ENCODE measurements around the gene BRSK2.

Gene BRSK2

DNA sequence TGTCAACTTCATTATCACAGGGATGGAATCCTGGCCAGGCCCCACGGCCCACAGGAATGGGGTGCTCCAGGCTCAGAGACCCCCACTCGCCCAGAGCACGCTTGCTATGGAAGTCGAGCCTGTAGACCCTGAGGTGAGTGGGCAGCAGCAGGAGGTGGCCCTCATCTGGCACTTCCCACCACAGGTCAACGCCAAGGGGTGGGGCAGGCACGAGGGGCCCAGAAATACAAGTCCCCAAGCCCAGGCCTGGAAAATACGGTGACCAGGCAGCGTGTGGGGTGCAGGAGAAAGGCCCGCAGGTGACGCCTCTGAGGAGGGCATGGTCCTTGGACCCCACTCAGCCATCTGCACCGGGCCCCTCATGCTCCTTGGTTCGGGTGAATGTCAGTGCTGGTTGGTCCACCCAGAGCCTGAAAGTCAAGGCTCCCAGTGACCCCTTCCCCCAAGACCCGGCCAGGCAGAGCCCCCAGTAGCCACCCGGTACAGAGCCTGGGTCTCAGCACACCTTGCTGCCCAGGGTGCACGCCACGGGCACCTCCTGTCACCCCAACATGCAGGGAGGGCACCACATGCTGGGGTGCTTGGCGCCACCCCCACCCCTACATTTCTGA, 94.4 kb downstream of the BRSK2 start:
- DNase-seq, result no peak

DNA sequence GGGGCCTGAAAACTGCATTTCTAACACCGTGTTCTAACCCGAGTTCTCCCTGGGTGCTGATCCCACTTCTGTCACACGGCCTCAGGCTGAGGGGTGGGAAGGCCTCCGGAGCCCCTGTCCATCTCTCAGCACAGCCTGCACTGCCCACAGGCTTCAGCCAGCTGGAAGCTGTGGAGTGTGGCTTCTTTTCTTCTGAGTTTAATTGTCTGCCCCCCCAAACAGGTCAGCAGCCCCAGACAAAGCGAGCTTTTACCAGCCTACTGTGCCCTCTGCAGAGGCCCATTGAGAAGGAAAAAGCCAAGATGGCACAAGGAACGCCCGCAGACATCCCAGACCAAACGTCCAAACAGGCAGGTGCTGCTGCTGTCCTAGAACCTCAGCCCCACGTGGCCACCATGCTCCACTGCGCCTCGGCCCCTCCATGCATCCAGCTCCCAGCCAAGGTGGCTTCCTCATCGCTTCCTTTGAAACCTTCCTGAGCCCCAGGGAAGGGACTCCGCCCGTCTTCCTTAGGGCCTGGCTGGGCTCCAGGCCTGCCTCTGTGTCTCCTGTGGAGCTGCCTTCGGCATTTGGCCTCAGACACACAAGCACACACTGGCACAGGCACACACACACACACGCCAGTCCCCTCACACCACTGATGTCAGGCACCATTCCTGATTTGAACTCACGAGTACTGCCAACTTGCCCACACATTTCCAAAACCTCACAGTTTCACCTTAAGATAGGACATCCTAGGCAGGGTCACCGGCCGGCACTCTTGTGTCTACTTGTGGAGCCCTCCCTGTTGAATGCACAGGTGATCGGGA, 95.2 kb downstream of the BRSK2 start:
- no peak for DNase-seq

DNA sequence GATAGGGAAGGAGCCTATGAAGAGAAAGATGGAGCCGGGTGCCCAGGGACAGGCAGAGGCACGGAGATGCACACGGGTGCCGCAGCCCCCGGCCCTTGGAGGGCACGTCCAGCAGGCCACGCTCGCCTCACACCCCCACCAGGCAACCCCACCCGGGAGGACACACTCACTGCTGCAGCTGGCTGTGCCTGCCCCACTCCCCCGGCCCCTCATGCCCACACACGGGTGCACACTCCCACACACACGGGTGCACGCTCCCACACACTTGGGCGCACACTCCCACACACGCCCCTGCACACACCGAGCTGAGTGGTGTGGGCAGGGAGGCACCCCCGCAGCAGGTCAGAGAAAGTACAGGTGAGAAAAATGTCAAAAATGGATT, 95.8 kb downstream of the BRSK2 start:
- no peak for DNase-seq

DNA sequence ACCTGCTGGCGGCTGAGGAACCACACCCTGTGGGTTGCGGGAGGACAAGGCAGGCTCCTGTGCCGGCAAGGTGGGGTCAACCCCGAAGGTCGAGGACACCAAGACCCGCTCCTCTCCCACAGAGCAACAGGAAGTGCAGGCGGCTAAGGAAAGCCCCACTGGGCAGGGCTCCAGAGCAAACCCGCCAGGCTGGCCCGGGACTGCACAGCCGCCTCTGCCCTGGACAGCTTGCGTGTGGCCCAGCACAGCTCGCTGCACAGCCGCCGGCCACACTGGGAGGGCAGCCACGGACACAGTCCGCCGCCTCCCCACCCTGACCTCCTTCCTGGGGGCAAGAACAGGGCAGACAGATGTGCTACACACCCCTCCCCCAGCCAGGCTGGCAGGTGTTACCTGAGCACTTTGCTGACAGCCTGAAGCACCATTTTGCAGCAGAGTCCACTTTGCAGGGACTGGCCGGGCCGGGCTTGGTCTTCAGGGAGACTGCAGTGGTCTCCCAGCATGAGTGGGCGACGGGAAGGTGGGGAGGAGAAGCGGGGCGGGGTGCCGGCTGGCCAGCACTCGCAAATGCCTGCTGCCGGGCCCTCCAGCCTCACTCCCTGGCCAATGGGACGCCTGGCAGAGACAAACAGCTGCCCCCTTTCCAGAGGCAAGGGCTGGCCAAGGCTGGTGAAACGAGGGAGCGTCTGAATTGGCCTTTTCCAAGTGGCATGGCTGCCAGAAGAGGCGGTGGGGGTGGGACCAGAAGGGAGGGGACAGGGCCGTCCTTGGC, 96.5 kb downstream of the BRSK2 start, which contains the start of gene MOB2:
Gene MOB2 (minus strand): TSS at position 726 of the 772 bp plus-strand sequence. CDS start 223 bp downstream, at position 503.
- DNase-seq, result no peak

DNA sequence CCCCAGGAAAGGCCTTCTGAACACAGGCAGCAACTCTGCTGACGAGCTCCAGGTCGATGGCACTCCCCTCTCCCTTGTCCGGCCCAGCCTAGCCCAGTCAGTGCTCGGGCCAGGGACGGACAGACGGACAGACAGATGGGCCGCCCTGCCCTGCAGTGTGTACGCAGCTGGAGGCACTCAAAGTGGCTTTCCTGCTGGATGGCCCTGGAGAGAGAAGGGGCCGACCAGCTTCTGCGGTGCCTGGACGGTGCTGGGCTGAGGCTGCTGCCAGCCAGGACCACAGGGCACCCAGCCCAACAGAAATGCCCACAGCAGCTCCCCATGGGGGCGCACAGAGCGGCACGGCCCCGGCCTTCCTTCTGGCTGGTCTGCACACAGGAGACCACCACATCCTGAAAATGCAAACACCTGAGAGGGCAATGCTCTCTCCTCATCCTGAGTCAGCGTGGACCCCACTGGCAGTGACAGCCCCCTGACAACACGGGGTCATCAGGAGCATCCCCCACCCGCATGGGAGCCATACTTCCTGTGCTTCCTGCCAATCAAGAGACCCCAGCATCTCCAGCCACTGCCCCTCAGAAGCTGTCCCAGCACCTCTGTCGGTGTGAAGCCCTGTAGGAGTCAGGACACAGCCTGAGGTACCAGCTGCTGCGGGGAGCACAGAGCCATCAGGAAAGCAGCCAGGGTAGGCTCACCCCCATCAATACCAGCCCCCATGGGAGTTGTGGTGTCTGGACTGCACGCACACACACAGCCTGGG, 97.5 kb downstream of the BRSK2 start:
- no peak for DNase-seq

DNA sequence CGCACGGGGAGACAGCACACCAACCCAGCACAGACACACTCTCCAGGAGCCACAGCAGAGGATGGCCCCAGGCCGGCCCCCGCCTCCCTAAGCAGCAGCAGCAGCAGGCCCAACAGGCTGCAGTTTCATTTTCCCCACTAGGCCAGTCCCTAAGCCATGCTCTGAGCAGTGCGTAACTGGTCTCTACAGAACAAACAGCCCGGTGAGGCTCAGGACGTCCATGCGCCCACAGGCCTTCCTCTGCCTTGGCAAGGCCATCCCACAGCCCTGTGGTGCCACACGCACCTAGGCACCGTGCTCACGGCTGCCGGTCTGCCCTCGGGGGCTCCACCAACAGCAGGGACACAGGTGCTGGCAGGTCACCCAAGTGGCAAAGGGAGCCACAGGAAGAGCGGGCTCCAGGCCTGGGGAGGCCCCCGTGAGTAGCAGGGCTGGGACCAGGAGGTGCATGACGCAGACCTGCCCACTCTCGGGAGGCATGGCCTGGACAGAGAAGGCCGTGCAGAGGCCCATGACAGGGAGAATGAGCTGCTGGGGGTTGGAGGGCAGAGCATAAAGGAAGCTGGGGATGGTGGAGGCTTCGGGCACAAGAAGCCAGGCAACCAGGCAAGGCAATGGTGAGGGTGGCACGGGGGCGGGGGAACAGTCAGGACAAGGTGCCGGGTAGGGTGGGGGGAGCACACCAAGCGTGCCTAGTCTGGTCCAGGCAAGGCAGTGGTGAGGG, 98.3 kb downstream of the BRSK2 start:
- no peak for DNase-seq

DNA sequence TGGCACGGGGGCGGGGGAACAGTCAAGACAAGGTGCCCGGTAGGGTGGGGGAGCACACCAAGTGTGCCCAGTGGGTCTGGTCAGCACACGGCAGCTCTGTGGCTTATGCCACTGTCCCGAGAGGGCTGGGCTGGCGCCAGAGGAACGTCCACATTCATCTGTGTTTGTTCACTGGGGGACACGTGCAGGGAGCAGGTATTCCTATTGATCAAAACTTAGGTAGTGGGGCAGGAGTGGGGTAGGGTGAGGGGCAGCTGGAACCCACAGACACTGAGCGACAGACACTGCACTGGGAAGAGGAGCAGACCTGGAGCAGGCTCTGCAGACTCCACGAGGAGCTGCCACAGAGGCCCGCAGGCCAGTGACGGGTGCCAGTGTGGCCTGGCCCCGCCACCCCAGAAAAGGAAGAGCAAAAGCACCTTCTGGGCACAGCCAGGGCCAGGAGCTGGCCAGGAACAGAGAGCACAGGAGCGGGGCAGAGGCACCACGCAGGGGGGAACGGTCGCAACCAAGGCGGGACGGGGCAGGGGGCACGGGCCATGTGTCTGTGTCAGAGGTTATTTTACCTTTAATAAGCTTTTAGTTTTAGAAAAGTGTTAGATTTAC, 98.9 kb downstream of the BRSK2 start:
- DNase-seq, result no peak

DNA sequence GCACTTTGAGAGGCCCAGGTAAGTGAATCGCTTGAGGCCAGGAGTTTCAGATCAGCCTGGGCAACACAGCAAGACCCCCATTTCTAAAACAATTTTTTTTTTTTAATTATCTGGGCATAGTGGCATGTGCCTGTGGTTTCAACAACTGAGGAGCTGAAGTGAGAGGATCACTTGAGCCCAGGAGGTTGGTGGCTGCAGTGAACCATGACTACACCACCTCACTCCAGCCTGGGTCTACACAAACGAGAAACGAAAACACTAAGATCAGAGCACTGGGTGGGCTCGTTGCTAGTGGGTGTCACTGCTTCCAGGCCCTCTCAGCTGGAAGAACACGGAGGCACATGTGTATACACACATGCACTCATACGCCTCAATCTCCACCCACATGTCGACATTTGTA, 100.9 kb downstream of the BRSK2 start:
- no peak for DNase-seq

DNA sequence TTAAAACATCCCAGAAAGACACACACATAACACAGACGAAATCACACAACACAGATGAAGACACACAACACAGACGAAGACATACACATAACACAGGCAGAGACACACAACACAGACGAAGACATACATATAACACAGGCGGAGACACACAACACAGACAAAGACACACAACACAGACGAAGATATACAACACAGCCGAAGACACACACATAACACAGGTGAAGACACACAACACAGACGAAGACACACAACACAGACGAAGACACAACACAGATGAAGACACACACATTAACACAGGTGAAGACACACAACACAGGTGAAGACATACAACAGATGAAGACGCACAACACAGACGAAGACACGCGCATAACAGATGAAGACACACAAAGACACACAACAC, 101.6 kb downstream of the BRSK2 start:
- no peak for DNase-seq

DNA sequence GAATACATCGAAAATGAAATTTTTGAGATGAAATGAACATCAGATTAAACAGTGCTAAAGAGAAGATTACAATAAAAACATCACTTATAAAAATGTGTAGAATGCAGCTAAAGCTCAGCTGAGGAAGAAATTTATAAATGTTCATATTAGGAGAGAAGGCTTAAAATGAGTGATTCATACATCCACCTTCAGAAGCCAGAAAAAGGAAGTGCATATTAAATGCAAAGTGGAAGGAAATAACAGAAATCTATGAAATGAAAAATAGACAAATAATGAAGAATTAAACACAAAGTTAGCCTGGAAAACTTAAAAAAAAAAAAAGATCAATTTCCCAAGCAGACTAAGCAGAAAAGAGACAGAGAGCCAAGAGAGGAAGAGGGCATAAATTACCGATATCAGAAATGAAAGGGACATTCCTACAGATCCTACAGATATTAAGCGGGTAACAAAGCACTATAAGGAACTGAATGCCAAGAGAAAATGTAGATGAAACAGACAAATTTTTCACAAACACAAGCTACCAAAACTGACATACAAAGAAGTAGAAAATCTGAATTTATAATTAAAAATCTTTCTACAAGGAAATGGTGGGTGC, 104.0 kb downstream of the BRSK2 start:
- no peak for DNase-seq

DNA sequence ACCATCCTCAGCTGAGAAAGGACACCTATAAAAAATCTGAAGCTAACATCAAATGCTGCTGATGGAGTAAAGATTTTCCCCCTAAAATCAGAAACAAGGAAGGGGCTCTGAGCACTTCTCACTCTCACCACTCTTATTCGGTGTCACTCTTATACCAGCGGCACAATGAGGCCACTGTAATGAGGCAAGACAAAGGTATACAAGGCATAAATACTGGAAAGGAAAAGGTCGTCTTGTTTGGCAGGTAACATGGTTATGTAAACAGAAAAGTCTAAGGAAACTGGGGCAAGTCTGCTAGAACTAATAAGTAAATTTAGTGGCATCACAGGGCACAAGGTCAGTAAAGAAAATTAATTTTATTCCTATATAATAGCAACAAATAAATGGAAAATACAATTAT, 104.9 kb downstream of the BRSK2 start:
- DNase-seq, result no peak

DNA sequence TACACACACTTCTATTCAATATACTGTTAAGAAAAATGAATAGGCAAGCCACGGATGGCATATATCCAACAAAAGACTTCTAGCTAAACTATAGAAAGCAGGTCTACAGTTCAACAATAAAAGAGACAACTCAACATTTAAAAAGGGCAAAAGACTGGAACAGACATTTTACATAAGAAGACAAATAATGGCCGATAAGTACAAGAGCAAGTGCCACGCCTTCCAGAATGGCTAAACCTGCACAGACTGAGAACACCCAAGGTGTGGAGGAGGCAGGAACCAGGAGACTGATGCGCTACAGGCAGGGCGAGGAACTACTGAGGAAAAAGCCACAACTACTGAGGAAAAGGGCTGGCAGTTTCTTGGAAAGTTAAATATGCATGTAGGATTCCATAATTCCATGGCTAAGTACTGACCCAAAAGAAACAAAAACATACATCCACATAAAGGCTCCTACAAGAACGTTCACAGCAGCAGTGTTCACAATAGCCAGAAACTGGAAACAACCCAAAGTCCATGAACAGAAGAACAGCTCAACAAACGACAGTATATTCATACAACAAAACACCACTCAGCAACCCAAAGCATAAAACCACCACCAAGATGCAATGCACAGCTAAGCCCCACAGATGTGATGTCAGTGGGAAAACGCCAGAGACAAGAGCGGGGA, 106.5 kb downstream of the BRSK2 start:
- no peak for DNase-seq

DNA sequence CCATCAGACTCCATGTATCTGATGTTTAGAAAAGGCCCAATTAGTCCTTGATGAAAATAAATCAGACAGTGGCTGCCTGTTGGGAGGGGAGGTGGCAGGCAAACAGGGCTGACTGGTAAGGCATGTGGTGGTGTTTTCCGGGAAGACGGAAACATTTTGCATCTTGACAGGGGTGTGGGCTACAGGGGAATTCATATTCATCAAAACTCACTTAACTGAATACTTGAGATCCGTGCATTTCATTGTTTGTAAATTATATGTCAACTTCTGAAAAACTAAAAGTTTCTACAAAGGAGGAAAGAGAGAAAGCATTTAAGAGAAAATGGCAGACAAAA, 107.0 kb downstream of the BRSK2 start:
- DNase-seq, result no peak

DNA sequence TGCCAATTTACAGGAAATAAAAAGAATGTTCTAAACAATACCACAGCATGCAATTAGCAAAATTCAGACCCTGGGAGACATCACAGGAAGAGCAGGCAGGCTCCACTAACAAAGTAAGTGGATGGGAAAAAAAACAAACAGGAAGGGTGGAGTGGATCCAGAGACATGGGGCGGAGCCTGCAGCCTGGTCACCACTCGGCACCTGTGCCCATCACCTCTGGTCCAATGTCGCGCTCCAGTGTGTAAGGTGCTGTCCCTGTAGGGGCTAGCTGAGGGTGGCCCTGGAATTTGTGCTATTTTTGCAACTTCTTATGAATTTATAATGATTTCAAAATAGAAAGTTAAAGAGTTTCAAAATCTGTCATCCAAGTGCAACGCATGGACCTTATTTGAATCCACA, 107.9 kb downstream of the BRSK2 start:
- no peak for DNase-seq

DNA sequence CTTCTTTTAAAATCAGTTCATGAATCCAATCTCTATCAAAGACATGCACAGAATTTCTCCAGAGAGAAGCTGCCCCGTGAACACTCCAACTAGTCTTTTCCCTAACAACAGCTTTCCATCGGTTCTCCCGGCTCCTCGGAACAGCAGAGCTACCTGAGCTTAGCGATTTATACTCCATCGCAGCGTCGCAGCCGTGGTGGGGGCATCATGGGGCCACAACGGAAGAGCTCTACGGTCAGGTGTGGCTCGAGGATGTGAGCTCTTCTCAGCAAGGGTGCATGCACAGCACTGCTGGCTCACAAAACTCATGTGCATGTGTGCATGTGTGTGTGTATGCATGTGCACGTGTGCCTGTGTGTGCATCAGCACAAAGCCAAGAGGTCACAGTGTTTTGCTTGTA, 108.5 kb downstream of the BRSK2 start:
- no peak for DNase-seq

DNA sequence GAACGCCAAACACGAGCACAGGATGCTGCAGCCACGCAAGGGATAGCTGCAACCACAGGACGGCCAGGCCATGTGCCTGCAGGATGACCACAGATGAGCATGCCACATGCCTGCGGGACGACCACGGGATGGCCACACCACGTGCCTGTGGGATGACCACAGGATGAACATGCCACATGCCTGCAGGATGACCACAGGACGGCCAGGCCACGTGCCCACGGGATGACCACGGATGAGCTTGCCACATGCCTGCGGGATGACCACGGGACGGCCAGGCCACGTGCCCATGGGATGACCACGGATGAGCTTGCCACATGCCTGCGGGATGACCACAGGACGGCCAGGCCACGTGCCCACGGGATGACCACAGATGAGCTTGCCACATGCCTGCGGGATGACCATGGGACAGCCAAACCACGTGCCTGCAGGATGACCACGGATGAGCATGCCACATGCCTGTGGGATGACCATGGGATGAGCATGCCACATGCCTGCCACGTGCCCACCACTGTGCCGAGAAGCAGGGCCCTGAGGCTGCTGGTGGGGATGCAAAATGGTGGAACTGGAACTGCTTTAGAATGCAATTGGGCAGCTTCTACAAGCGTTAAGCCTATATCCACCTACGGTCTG, 109.6 kb downstream of the BRSK2 start:
- DNase-seq, result no peak

DNA sequence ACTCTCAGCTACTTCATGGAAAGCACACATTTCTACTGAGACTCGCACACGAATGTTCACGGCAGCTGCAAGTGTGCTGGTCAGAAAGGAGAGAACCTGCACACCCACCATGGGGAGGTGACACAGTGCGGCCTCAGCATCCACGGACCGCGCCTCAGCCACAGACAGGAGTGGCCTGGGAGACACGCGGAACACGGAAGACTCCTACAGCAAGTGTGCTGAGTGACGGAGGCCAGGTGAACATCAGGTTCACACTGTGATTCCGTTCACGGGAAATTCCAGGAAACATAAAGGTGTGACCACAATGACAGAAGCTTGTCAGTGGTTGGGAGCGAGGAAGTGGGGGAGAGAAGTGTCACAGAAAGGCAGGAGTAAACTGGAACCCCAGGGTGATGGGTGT, 110.2 kb downstream of the BRSK2 start:
- no peak for DNase-seq

DNA sequence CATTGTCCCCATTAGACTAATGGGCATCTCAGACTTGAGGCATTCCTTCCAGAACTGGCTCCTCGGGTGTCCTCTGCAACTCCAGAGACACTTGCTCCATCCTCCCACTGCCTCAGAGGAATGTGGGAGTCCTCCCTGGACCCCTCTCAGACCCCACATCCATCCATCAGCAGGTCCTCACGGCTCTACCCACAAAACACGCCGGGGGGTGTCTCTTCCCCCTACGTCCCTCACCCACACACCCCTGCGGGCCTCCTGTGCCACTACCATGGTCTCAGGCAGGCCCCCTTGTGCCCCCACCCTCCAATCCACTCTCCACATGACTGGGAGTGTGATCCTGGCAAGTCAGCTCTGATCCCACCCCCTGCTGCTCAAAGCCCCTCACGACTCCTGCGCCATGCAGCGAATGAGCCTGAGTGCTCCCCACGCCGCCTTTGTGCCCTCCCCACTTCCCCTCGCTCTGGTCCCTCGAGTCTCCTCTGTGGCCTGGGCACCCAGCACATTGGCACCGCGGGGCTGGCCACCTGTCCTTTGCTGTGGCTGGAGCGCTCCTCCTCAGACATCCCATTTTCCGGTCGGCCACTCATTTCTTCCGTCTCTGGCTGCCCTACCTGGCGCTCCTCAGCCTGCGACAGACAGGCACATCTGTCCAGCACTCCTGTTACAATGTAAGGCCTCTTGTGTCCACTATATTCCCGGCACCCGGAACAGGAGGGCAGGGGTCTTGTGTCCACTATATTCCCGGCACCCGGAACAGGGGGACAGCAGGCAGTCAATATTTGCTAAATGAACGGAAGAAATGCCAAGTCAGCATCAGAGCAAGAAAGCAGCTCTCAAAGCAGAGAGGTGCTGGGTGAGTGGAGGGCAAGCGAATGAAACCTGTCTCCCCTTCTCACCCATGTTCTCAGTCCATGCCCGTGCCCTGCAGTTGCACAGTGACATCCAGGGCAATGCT, 111.0 kb downstream of the BRSK2 start:
- DNase-seq, result no peak

DNA sequence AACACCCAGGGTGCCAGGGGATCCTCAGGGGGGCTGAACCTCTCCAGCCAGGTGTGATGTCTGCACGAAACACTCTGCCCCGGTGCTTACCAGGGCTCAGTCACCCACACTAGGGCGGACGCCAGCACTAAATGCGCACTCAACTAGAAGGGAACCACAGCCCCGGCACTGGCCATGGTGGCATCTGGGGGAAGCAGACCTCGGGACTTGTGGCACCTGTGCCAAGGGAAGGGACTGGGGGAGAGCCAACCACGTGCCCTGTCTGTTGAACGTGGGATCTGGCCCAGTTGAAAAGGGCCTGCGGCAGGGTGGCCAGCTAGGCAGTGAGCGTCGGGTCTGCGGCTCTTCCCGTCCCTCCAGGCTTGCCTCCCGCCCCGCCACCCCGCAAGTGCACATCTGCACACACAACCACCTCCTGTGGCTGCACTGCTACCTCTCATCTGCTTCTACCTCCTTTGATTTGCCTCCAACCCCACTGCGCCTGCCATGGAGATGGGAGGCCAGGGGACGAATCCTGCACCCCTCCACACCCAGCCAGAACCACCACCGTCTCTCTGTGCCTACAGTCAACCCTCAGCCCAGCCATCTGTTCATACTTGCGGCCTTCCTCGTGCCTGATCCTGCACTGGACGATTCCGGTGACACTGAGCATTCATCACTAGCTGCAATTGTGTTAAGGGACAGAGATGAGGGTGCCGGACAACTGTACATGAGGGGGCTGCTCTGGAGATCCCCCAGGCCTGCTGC, 111.9 kb downstream of the BRSK2 start:
- DNase-seq, result no peak

Data from stimulated activated CD4-positive, alpha-beta T cell treated with anti-CD3 and anti-CD28 coated beads, Interleukin-12 subunit alpha, Interleukin-12 subunit beta, amount 100 ng/mL, for 4 hours (primary cell).